DND-41 (cell line): Measurements from ENCODE around the gene USP24.

Experiments used
- ATAC-seq: fragments of 200-7000 bp; cut with Tn5 transposase; 3 replicates; pipeline ENCODE4 v1.9.1; 2021; ENCODE audit warnings: low read depth; ENCODE audit not compliant: insufficient read depth
- DNase-seq: peaks from one replicate; pipeline ENCODE4 v3.0.0-alpha.2; 2020
- H2AFZ ChIP-seq: 2 replicates; pipeline ENCODE4 v1.6.0; 2012; ENCODE audit warnings: low read depth, low read length
- H3K27ac ChIP-seq: 2 replicates; pipeline ENCODE4 v1.5.1; 2012; ENCODE audit warnings: low read length, inconsistent platforms
- H3K27me3 ChIP-seq: fragments of 200-600 bp; sonication (generic); 2 replicates; pipeline ENCODE4 v1.6.0; 2012; ENCODE audit warnings: low read length, mild to moderate bottlenecking, inconsistent platforms; ENCODE audit not compliant: insufficient read depth, poor library complexity
- H3K36me3 ChIP-seq: 2 replicates; pipeline ENCODE4 v1.5.1; 2012; ENCODE audit warnings: low read length, inconsistent platforms; ENCODE audit not compliant: insufficient read depth
- H3K4me1 ChIP-seq: 2 replicates; pipeline ENCODE4 v1.5.1; 2012; ENCODE audit warnings: mild to moderate bottlenecking, low read length; ENCODE audit not compliant: insufficient read depth
- H3K4me2 ChIP-seq: 2 replicates; pipeline ENCODE4 v1.6.0; 2012; ENCODE audit warnings: mild to moderate bottlenecking, moderate library complexity, low read length, inconsistent platforms; ENCODE audit not compliant: insufficient read depth
- H3K4me3 ChIP-seq, 2 experiments: fragments of 200-600 bp in 1 of 2; shearing (Covaris generic) in 1 of 2; 2 replicates each; pipeline ENCODE4 v1.5.1; 2012 to 2016; ENCODE audit warnings: inconsistent platforms in 2 of 2, low read length in 2 of 2, mild to moderate bottlenecking in 2 of 2, low read depth in 1 of 2, moderate library complexity in 1 of 2
- H3K79me2 ChIP-seq: 2 replicates; pipeline ENCODE4 v1.6.0; 2012; ENCODE audit warnings: low read length, inconsistent platforms; ENCODE audit not compliant: insufficient read depth
- H3K9ac ChIP-seq: 2 replicates; pipeline ENCODE4 v1.6.0; 2012; ENCODE audit warnings: low read depth, mild to moderate bottlenecking, inconsistent platforms, low read length, moderate library complexity
- H3K9me3 ChIP-seq: 2 replicates; pipeline ENCODE4 v1.5.1; 2012; ENCODE audit warnings: low read length, moderate library complexity, mild to moderate bottlenecking, inconsistent platforms; ENCODE audit not compliant: insufficient read depth, severe bottlenecking
- H4K20me1 ChIP-seq: 2 replicates; pipeline ENCODE4 v1.6.0; 2012; ENCODE audit warnings: low read length; ENCODE audit not compliant: insufficient read depth
- CTCF ChIP-seq: IDR thresholded peaks from 2 replicates; pipeline ENCODE4 v1.5.1; 2012; ENCODE audit warnings: borderline replicate concordance, low read length, moderate library complexity, mild to moderate bottlenecking; ENCODE audit not compliant: poor library complexity, severe bottlenecking; ENCODE audit errors: extremely low read depth
- EZH2 ChIP-seq: IDR thresholded peaks from 3 replicates; pipeline ENCODE4 v1.6.1; 2012; ENCODE audit warnings: borderline replicate concordance, low read depth, mild to moderate bottlenecking, moderate library complexity, low read length, inconsistent platforms; ENCODE audit not compliant: severe bottlenecking

USP24 gene

GRCh38 chr1:55131801-55132200 lies 83.4 kb downstream of the USP24 start:
- TF ChIP-seq EZH2 (no peak), CTCF (no peak)
- H3K9me3 ChIP-seq: no peaks in the 10 kb centered on the region
- no peak overlapping the region for H3K4me3 ChIP-seq
- H3K27ac ChIP-seq: no peak overlapping the region
- H3K27me3 ChIP-seq: no peaks in the 10 kb centered on the region
- no peak overlapping the region for H2AFZ ChIP-seq
- peaks cover 88% of the 10 kb centered on the region for H3K36me3 ChIP-seq
- no peak overlapping the region for H3K9ac ChIP-seq
- no peak for DNase-seq
- no peak overlapping the region for H3K4me2 ChIP-seq
- no peaks in the 10 kb centered on the region for H3K79me2 ChIP-seq
- ATAC-seq: no peak
- no peaks in the 10 kb centered on the region for H4K20me1 ChIP-seq
- H3K4me1 ChIP-seq: no peaks in the 10 kb centered on the region

- TF ChIP-seq EZH2 (no peak), CTCF (no peak)
- Histone ChIP-seq H3K4me1 (no peaks in the 10 kb centered on the region), H3K27ac (no peak overlapping the region), H3K4me3 (no peak overlapping the region), H2AFZ (no peak overlapping the region), H3K4me2 (no peak overlapping the region), H4K20me1 (no peaks in the 10 kb centered on the region), H3K36me3 (peaks cover 88% of the 10 kb centered on the region), H3K27me3 (no peaks in the 10 kb centered on the region), H3K9ac (no peak overlapping the region), H3K79me2 (no peaks in the 10 kb centered on the region), H3K9me3 (no peaks in the 10 kb centered on the region)
- DNase-seq: no peak
- no peak for ATAC-seq
Observed at GRCh38 chr1:55131218-55131617, 83.9 kb downstream of the USP24 start.

GRCh38 chr1:55129194-55129728 lies 85.9 kb downstream of the USP24 start:
- H3K4me2 ChIP-seq: no peak overlapping the region
- H3K27me3 ChIP-seq: no peaks in the 10 kb centered on the region
- no peak overlapping the region for H2AFZ ChIP-seq
- TF ChIP-seq CTCF (no peak), EZH2 (no peak)
- H3K9me3 ChIP-seq: no peaks in the 10 kb centered on the region
- peaks cover 91% of the 10 kb centered on the region for H3K36me3 ChIP-seq
- H3K9ac ChIP-seq: no peak overlapping the region
- no peak for DNase-seq
- no peaks in the 10 kb centered on the region for H3K79me2 ChIP-seq
- no peak overlapping the region for H3K27ac ChIP-seq
- no peaks in the 10 kb centered on the region for H4K20me1 ChIP-seq
- H3K4me3 ChIP-seq: no peak overlapping the region
- no peaks in the 10 kb centered on the region for H3K4me1 ChIP-seq
- no peak for ATAC-seq
